KOPT-K1 (cell line): Measurements from ENCODE around the gene SF3A1.
"Not testable (repeated sequence)": the region's sequence is repeated elsewhere in the genome, so short reads cannot be mapped to it uniquely, and the experiment has no call there.

ENCODE experiments used
- H3K27ac ChIP-seq: fragments of 200-600 bp; sonication (generic); 2 replicates; pipeline ENCODE4 v1.5.1; 2016; ENCODE audit warnings: antibody characterized with exemption, mild to moderate bottlenecking, low read depth, low read length; ENCODE audit not compliant: poor library complexity, severe bottlenecking
- H3K36me3 ChIP-seq: fragments of 200-600 bp; sonication (generic); 2 replicates; pipeline ENCODE4 v1.5.1; 2017; ENCODE audit warnings: antibody characterized with exemption, mild to moderate bottlenecking, low read length, moderate library complexity; ENCODE audit not compliant: insufficient read depth
- H3K9me3 ChIP-seq: fragments of 200-600 bp; sonication (generic); 2 replicates; pipeline ENCODE4 v1.5.1; 2017; ENCODE audit warnings: antibody characterized with exemption, low read length, mild to moderate bottlenecking; ENCODE audit not compliant: insufficient read depth, poor library complexity, severe bottlenecking

The SF3A1 gene

GRCh38 chr22:30356449-30357235 is at the start of gene SF3A1, which contains the start of gene CCDC157:
SF3A1 (minus strand) TSS chr22:30356894; CDS start chr22:30356792, 102 bp downstream.
CCDC157 (plus strand) TSS chr22:30357007; CDS start chr22:30366001, 8,994 bp downstream.
- H3K9me3 ChIP-seq, result no peaks in the 10 kb centered on the region
- H3K36me3 ChIP-seq, result peaks cover 36% of the 10 kb centered on the region
- peak within 1 kb of the TSS; percentile 90 for H3K27ac ChIP-seq

- Histone ChIP-seq H3K36me3 (peaks cover 55% of the 10 kb centered on the region), H3K27ac (no peak overlapping the region), H3K9me3 (no peaks in the 10 kb centered on the region)
Observed at GRCh38 chr22:30406400-30406799, 49.7 kb upstream of the SF3A1 start.

- H3K27ac ChIP-seq, result no peak overlapping the region
- H3K9me3 ChIP-seq, result no peaks in the 10 kb centered on the region
- H3K36me3 ChIP-seq, result peaks cover 48% of the 10 kb centered on the region
Observed at GRCh38 chr22:30405731-30406130, 49.0 kb upstream of the SF3A1 start.

- Histone ChIP-seq H3K27ac (no peak overlapping the region), H3K9me3 (no peaks in the 10 kb centered on the region), H3K36me3 (peaks cover 34% of the 10 kb centered on the region)
Observed at GRCh38 chr22:30404307-30404706, 47.6 kb upstream of the SF3A1 start.

- not testable (repeated sequence) for H3K27ac ChIP-seq, H3K9me3 ChIP-seq
- peaks cover 19% of the 10 kb centered on the region for H3K36me3 ChIP-seq
Observed at GRCh38 chr22:30402766-30403104, 46.0 kb upstream of the SF3A1 start.

GRCh38 chr22:30402028-30402765 is 45.5 kb upstream of the SF3A1 start:
- no peaks in the 10 kb centered on the region for H3K9me3 ChIP-seq
- H3K27ac ChIP-seq, result no peak overlapping the region
- peaks cover 13% of the 10 kb centered on the region for H3K36me3 ChIP-seq

GRCh38 chr22:30401024-30401423 is 44.3 kb upstream of the SF3A1 start:
- not testable (repeated sequence) for H3K36me3 ChIP-seq, H3K27ac ChIP-seq, H3K9me3 ChIP-seq

GRCh38 chr22:30400159-30400558 is 43.5 kb upstream of the SF3A1 start:
- Histone ChIP-seq H3K27ac (no peak overlapping the region), H3K9me3 (no peaks in the 10 kb centered on the region), H3K36me3 (no peaks in the 10 kb centered on the region)

GRCh38 chr22:30399718-30400117 is 43.0 kb upstream of the SF3A1 start:
- no peak overlapping the region for H3K27ac ChIP-seq
- no peaks in the 10 kb centered on the region for H3K36me3 ChIP-seq
- H3K9me3 ChIP-seq, result no peaks in the 10 kb centered on the region

- no peaks in the 10 kb centered on the region for H3K36me3 ChIP-seq
- H3K9me3 ChIP-seq, result no peaks in the 10 kb centered on the region
- H3K27ac ChIP-seq, result peak overlapping the region; percentile 36
Observed at GRCh38 chr22:30398685-30399680, 42.3 kb upstream of the SF3A1 start.

GRCh38 chr22:30397656-30398635 is 41.3 kb upstream of the SF3A1 start:
- Histone ChIP-seq H3K36me3 (no peaks in the 10 kb centered on the region), H3K9me3 (no peaks in the 10 kb centered on the region), H3K27ac (peak overlapping the region; percentile 47)

GRCh38 chr22:30396871-30397655 is 40.4 kb upstream of the SF3A1 start, which contains the start of gene SEC14L2:
SEC14L2 (plus strand) TSS chr22:30397018; CDS start chr22:30397117, 99 bp downstream.
- H3K9me3 ChIP-seq, result no peaks in the 10 kb centered on the region
- no peaks in the 10 kb centered on the region for H3K36me3 ChIP-seq
- H3K27ac ChIP-seq, result peak within 1 kb of the TSS; percentile 47

GRCh38 chr22:30393885-30394284 is 37.2 kb upstream of the SF3A1 start:
- no peaks in the 10 kb centered on the region for H3K36me3 ChIP-seq
- no peak overlapping the region for H3K27ac ChIP-seq
- peaks cover 5% of the 10 kb centered on the region for H3K9me3 ChIP-seq
